Measurements from ENCODE around the gene CDK5RAP2.

DNA sequence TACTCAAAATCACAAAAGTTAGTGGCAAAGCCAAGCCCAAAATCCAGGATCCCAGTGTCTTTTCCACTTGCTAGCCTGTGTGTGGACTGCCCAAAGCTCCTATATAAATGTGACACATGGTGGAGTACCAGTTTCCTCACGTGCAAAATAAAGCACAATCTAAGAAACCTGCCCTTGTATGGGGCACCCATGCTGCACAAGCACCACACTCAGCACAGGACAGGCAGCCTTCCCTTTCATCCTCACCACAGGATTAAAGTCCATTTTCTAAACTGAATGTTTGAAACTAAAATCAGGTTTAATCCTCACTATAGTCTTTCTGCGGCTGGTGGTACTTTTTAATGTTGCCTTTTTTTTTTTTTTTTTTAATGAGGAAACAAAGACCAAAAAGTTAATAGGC is 5.5 kb downstream of the CDK5RAP2 start:
- TF ChIP-seq EZH2phosphoT487 (IDR thresholded peaks at IDR 0.05; ENCODE audit: insufficient read depth, low read depth) (no peak), EZH2 (IDR thresholded peaks at IDR 0.05; ENCODE audit: insufficient read depth, poor library complexity, severe bottlenecking) (no peak)
